ENCODE data around the gene MAPT.

Gene MAPT

GRCh38 chr17:45868276-45868675 is 26.1 kb upstream of the MAPT start:
- H3K9me3 ChIP-seq (ENCODE audit: control insufficient read depth, insufficient read depth, low read length), result no peaks in the 10 kb centered on the region
- H3K4me1 ChIP-seq (ENCODE audit: control insufficient read depth, low read length), result no peaks in the 10 kb centered on the region
- H3K79me2 ChIP-seq (ENCODE audit: control insufficient read depth, low read length), result no peaks in the 10 kb centered on the region
- peaks cover 19% of the 10 kb centered on the region for H3K27me3 ChIP-seq (ENCODE audit: control insufficient read depth, low read length)
- no peak overlapping the region for H3K4me3 ChIP-seq (ENCODE audit: low read length)
- TF ChIP-seq, protein P1, sequence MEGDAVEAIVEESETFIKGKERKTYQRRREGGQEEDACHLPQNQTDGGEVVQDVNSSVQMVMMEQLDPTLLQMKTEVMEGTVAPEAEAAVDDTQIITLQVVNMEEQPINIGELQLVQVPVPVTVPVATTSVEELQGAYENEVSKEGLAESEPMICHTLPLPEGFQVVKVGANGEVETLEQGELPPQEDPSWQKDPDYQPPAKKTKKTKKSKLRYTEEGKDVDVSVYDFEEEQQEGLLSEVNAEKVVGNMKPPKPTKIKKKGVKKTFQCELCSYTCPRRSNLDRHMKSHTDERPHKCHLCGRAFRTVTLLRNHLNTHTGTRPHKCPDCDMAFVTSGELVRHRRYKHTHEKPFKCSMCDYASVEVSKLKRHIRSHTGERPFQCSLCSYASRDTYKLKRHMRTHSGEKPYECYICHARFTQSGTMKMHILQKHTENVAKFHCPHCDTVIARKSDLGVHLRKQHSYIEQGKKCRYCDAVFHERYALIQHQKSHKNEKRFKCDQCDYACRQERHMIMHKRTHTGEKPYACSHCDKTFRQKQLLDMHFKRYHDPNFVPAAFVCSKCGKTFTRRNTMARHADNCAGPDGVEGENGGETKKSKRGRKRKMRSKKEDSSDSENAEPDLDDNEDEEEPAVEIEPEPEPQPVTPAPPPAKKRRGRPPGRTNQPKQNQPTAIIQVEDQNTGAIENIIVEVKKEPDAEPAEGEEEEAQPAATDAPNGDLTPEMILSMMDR (IDR thresholded peaks at IDR 0.05; ENCODE audit: low read depth, low read length, poor library complexity, severe bottlenecking), result no peak
- no peak for TF ChIP-seq EZH2phosphoT487 (IDR thresholded peaks at IDR 0.05; ENCODE audit: borderline replicate concordance, low read length)
- no peaks in the 10 kb centered on the region for H3K36me3 ChIP-seq (ENCODE audit: control insufficient read depth, low read length)
- no peaks in the 10 kb centered on the region for H3K9me2 ChIP-seq (replicated peaks; ENCODE audit: control insufficient read depth, low read length)
- no peak overlapping the region for H3K27ac ChIP-seq (ENCODE audit: low read depth, low read length)
- no peaks in the 10 kb centered on the region for H4K20me1 ChIP-seq (ENCODE audit: control insufficient read depth, insufficient read depth, low read depth, low read length)
- no peak overlapping the region for H3K4me2 ChIP-seq (ENCODE audit: low read length)
- H3F3A ChIP-seq (ENCODE audit: control insufficient read depth, insufficient read depth), result no peaks in the 10 kb centered on the region

- Histone ChIP-seq H3K4me1 (ENCODE audit: control insufficient read depth, low read length) (no peaks in the 10 kb centered on the region), H3F3A (ENCODE audit: control insufficient read depth, insufficient read depth) (no peaks in the 10 kb centered on the region), H3K9me3 (ENCODE audit: control insufficient read depth, insufficient read depth, low read length) (no peaks in the 10 kb centered on the region), H3K27ac (ENCODE audit: low read depth, low read length) (no peak overlapping the region), H4K20me1 (ENCODE audit: control insufficient read depth, insufficient read depth, low read depth, low read length) (no peaks in the 10 kb centered on the region), H3K36me3 (ENCODE audit: control insufficient read depth, low read length) (no peaks in the 10 kb centered on the region), H3K79me2 (ENCODE audit: control insufficient read depth, low read length) (no peaks in the 10 kb centered on the region), H3K4me2 (ENCODE audit: low read length) (no peak overlapping the region), H3K27me3 (ENCODE audit: control insufficient read depth, low read length) (peaks cover 12% of the 10 kb centered on the region), H3K9me2 (replicated peaks; ENCODE audit: control insufficient read depth, low read length) (no peaks in the 10 kb centered on the region), H3K4me3 (ENCODE audit: low read length) (no peak overlapping the region)
- no peak for TF ChIP-seq EZH2phosphoT487 (IDR thresholded peaks at IDR 0.05; ENCODE audit: borderline replicate concordance, low read length)
- TF ChIP-seq, protein P1 (IDR thresholded peaks at IDR 0.05; ENCODE audit: low read depth, low read length, poor library complexity, severe bottlenecking), result no peak
These were observed 24.5 kb upstream of the MAPT start for GRCh38 chr17:45869676-45870341.

GRCh38 chr17:45870342-45870974 is 23.9 kb upstream of the MAPT start:
- no peaks in the 10 kb centered on the region for H3K4me1 ChIP-seq (ENCODE audit: control insufficient read depth, low read length)
- peaks cover 8% of the 10 kb centered on the region for H3K27me3 ChIP-seq (ENCODE audit: control insufficient read depth, low read length)
- H3K4me2 ChIP-seq (ENCODE audit: low read length), result no peak overlapping the region
- no peaks in the 10 kb centered on the region for H3K36me3 ChIP-seq (ENCODE audit: control insufficient read depth, low read length)
- TF ChIP-seq EZH2phosphoT487 (IDR thresholded peaks at IDR 0.05; ENCODE audit: borderline replicate concordance, low read length), result no peak
- TF ChIP-seq, protein P1 (IDR thresholded peaks at IDR 0.05; ENCODE audit: low read depth, low read length, poor library complexity, severe bottlenecking), result no peak
- H3K4me3 ChIP-seq (ENCODE audit: low read length), result no peak overlapping the region
- H4K20me1 ChIP-seq (ENCODE audit: control insufficient read depth, insufficient read depth, low read depth, low read length), result no peaks in the 10 kb centered on the region
- H3K79me2 ChIP-seq (ENCODE audit: control insufficient read depth, low read length), result no peaks in the 10 kb centered on the region
- no peaks in the 10 kb centered on the region for H3K9me2 ChIP-seq (replicated peaks; ENCODE audit: control insufficient read depth, low read length)
- H3K9me3 ChIP-seq (ENCODE audit: control insufficient read depth, insufficient read depth, low read length), result no peaks in the 10 kb centered on the region
- H3K27ac ChIP-seq (ENCODE audit: low read depth, low read length), result no peak overlapping the region
- H3F3A ChIP-seq (ENCODE audit: control insufficient read depth, insufficient read depth), result no peaks in the 10 kb centered on the region
